Loucy (cell line): ENCODE results near the gene CASP8.

Experiments used
- H2AFZ ChIP-seq: fragments of 200-600 bp; sonication (generic); 2 replicates; pipeline ENCODE4 v1.6.0; 2016; ENCODE audit warnings: antibody characterized with exemption, mild to moderate bottlenecking, low read length, moderate library complexity
- H3F3A ChIP-seq: fragments of 200-600 bp; 2 replicates; pipeline ENCODE4 v1.6.0; 2016; ENCODE audit warnings: antibody characterized with exemption, low read depth, mild to moderate bottlenecking
- H3K27me3 ChIP-seq: fragments of 200-600 bp; sonication (generic); 2 replicates; pipeline ENCODE4 v1.6.1; 2014; ENCODE audit warnings: low read length, mild to moderate bottlenecking; ENCODE audit not compliant: insufficient read depth, poor library complexity, severe bottlenecking
- H3K36me3 ChIP-seq: fragments of 200-600 bp; sonication (generic); 2 replicates; pipeline ENCODE4 v1.6.1; 2016; ENCODE audit warnings: low read length; ENCODE audit not compliant: insufficient read depth
- H3K4me1 ChIP-seq: fragments of 200-600 bp; sonication (generic); 2 replicates; pipeline ENCODE4 v1.5.1; 2014; ENCODE audit warnings: low read length, mild to moderate bottlenecking; ENCODE audit not compliant: insufficient read depth, poor library complexity, severe bottlenecking
- H3K4me2 ChIP-seq: fragments of 200-600 bp; sonication (generic); 2 replicates; pipeline ENCODE4 v1.6.0; 2014; ENCODE audit warnings: antibody characterized with exemption, low read length, low read depth, mild to moderate bottlenecking; ENCODE audit not compliant: poor library complexity, severe bottlenecking
- H3K4me3 ChIP-seq: fragments of 200-600 bp; sonication (generic); 2 replicates; pipeline ENCODE4 v1.5.1; 2014; ENCODE audit warnings: low read length, mild to moderate bottlenecking, mixed read lengths; ENCODE audit not compliant: poor library complexity, severe bottlenecking
- H3K79me2 ChIP-seq: fragments of 200-600 bp; sonication (generic); 2 replicates; pipeline ENCODE4 v1.6.1; 2014; ENCODE audit warnings: low read length; ENCODE audit not compliant: insufficient read depth
- H3K9ac ChIP-seq: fragments of 200-600 bp; sonication (generic); 2 replicates; pipeline ENCODE4 v1.6.0; 2014; ENCODE audit warnings: mild to moderate bottlenecking, low read depth, low read length, moderate library complexity; ENCODE audit not compliant: poor library complexity, severe bottlenecking
- H3K9me2 ChIP-seq: fragments of 200-600 bp; sonication (generic); replicated peaks from 2 replicates; pipeline ENCODE4 v1.6.1; 2016; ENCODE audit warnings: low read depth, low read length, mixed read lengths
- H3K9me3 ChIP-seq: fragments of 200-600 bp; sonication (generic); 2 replicates; pipeline ENCODE4 v1.6.1; 2014; ENCODE audit warnings: mild to moderate bottlenecking, antibody characterized with exemption, low read length, low read depth; ENCODE audit not compliant: insufficient read depth
- H4K20me1 ChIP-seq: fragments of 200-600 bp; sonication (generic); 2 replicates; pipeline ENCODE4 v1.6.0; 2014; ENCODE audit warnings: antibody characterized with exemption, low read length, mild to moderate bottlenecking; ENCODE audit not compliant: insufficient read depth, poor library complexity, severe bottlenecking
- CTCF ChIP-seq: fragments of 200-600 bp; sonication (generic); conservative IDR thresholded peaks from 2 replicates; pipeline ENCODE4 v1.5.1; 2014; ENCODE audit warnings: mild to moderate bottlenecking, antibody characterized with exemption, low read length
- EZH2phosphoT487 ChIP-seq: fragments of 200-600 bp; IDR thresholded peaks from 2 replicates; pipeline ENCODE4 v1.6.1; 2018; ENCODE audit warnings: antibody characterized with exemption, mild to moderate bottlenecking, moderate library complexity, borderline replicate concordance

Gene CASP8

GRCh38 chr2:201242571-201243277 is 17.6 kb upstream of the CASP8 start:
- Histone ChIP-seq H3K4me2 (no peak overlapping the region), H2AFZ (no peak overlapping the region), H3K9me2 (no peaks in the 10 kb centered on the region), H3K36me3 (peaks cover 13% of the 10 kb centered on the region), H3K4me3 (no peak overlapping the region), H3K9me3 (no peaks in the 10 kb centered on the region; the same call in 1 of the 2 replicates), H3K27me3 (no peaks in the 10 kb centered on the region), H3K9ac (no peak overlapping the region), H3F3A (no peaks in the 10 kb centered on the region), H3K4me1 (peaks cover 6% of the 10 kb centered on the region), H3K79me2 (peaks cover 11% of the 10 kb centered on the region), H4K20me1 (no peaks in the 10 kb centered on the region)
- TF ChIP-seq EZH2phosphoT487 (no peak), CTCF (no peak)

GRCh38 chr2:201244829-201245228 is 15.5 kb upstream of the CASP8 start:
- H3K4me1 ChIP-seq: peaks cover 5% of the 10 kb centered on the region

DNA sequence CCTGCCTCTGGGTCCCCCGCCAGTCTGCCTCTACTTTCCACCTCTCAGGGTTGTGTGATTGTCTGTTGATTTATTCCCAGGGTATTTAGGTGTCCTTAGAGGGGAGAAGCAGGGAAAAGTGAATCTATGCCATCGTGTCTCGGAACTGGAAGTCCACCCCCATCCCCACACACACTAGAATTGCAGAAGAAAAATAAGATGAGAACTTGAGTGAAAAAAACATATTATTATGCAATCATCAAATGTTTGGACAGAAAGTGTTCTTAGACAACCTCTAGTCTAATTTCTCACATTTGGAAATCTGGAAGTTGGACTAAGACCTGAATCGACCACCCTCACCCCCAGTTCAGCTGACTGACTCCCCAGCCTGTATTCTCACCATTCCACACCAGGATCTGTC is 14.1 kb upstream of the CASP8 start:
- Histone ChIP-seq H3K9me3 (no peaks in the 10 kb centered on the region; the same call in 1 of the 2 replicates), H3K4me1 (peaks cover 5% of the 10 kb centered on the region), H3K4me2 (no peak overlapping the region), H3K27me3 (no peaks in the 10 kb centered on the region), H3K79me2 (peaks cover 4% of the 10 kb centered on the region; the same call in 1 of the 2 replicates), H3K36me3 (0 out of 2 replicates have a peak, but pooled peaks cover under 1% of the 10 kb centered on the region), H3K9me2 (no peaks in the 10 kb centered on the region), H2AFZ (no peak overlapping the region), H4K20me1 (no peaks in the 10 kb centered on the region), H3F3A (no peaks in the 10 kb centered on the region), H3K4me3 (no peak overlapping the region), H3K9ac (no peak overlapping the region)
- TF ChIP-seq EZH2phosphoT487 (no peak), CTCF (no peak)

More at GRCh38 chr2:201244829-201245228, 15.5 kb upstream of the CASP8 start:
- no peaks in the 10 kb centered on the region for H3K9me2 ChIP-seq
- H3K36me3 ChIP-seq: peaks cover 12% of the 10 kb centered on the region
- TF ChIP-seq CTCF (peak; percentile 30), EZH2phosphoT487 (no peak)
- H3K27me3 ChIP-seq: no peaks in the 10 kb centered on the region
- H2AFZ ChIP-seq: no peak overlapping the region
- H4K20me1 ChIP-seq: no peaks in the 10 kb centered on the region
- H3K9me3 ChIP-seq: no peaks in the 10 kb centered on the region; the same call in 1 of the 2 replicates
- H3K79me2 ChIP-seq: 0 out of 2 replicates have a peak, but pooled peaks cover under 1% of the 10 kb centered on the region
- H3K4me2 ChIP-seq: no peak overlapping the region
- H3K4me3 ChIP-seq: no peak overlapping the region
- no peaks in the 10 kb centered on the region for H3F3A ChIP-seq
- H3K9ac ChIP-seq: no peak overlapping the region
